ENCODE results near the gene KBTBD8. TPM values are rescaled to one million over a fixed set of nuclear protein-coding genes. Genes with fewer than 3 reads are reported as not detected.

KBTBD8 gene
- total RNA-seq, 1 donor from 2014 or later: 1.9 TPM

DNA sequence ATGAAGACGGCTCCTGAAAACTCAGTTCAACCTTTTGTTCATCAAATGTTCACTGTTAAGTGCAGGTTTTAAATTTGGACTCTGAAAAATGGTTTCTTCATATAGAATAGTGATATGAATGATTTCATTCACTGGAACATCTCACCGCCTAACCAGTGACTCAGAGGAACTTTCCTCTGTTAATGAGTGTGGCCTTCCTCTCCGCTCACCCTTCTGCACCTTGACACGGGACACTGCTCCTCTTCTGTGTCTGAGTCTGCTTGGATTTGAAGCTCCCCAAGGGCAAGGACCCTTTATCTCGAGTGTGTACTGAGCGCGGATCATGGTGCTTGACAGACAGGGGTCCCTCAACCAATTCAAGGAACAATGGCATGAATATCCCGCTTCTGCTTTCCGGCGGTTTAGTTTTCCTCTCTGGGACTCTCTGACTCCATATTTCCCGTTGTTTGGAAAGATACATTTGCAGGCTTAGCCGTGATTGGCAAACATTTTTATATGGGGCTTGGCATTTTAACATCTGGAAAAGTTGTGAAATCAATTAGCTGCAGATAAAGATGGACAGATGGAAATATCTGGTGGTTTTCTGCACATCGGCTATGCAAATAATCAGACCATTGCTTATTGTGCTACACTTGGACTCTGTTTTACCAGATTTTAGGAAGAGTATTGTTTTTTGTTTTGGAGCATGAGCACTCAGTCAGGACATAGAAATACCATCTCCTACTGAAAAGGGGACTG, 20.9 kb downstream of the KBTBD8 start:
- H3K9me3 Mint-ChIP-seq (ENCODE audit: low read depth): no peaks in the 10 kb centered on the region
- no peak overlapping the region for H3K4me3 Mint-ChIP-seq (ENCODE audit: unreplicated experiment)
- peaks cover 12% of the 10 kb centered on the region for H3K27me3 Mint-ChIP-seq (ENCODE audit: low read depth)
- H3K4me1 Mint-ChIP-seq (ENCODE audit: low read depth): peaks cover 6% of the 10 kb centered on the region
- TF ChIP-seq, protein P1, sequence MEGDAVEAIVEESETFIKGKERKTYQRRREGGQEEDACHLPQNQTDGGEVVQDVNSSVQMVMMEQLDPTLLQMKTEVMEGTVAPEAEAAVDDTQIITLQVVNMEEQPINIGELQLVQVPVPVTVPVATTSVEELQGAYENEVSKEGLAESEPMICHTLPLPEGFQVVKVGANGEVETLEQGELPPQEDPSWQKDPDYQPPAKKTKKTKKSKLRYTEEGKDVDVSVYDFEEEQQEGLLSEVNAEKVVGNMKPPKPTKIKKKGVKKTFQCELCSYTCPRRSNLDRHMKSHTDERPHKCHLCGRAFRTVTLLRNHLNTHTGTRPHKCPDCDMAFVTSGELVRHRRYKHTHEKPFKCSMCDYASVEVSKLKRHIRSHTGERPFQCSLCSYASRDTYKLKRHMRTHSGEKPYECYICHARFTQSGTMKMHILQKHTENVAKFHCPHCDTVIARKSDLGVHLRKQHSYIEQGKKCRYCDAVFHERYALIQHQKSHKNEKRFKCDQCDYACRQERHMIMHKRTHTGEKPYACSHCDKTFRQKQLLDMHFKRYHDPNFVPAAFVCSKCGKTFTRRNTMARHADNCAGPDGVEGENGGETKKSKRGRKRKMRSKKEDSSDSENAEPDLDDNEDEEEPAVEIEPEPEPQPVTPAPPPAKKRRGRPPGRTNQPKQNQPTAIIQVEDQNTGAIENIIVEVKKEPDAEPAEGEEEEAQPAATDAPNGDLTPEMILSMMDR (IDR thresholded peaks at IDR 0.05): no peak
- no peak overlapping the region for H3K27ac Mint-ChIP-seq (ENCODE audit: unreplicated experiment)
- no peaks in the 10 kb centered on the region for H3K36me3 Mint-ChIP-seq (ENCODE audit: low read depth)
- DNase-seq (ENCODE audit: low spot score): no peak

DNA sequence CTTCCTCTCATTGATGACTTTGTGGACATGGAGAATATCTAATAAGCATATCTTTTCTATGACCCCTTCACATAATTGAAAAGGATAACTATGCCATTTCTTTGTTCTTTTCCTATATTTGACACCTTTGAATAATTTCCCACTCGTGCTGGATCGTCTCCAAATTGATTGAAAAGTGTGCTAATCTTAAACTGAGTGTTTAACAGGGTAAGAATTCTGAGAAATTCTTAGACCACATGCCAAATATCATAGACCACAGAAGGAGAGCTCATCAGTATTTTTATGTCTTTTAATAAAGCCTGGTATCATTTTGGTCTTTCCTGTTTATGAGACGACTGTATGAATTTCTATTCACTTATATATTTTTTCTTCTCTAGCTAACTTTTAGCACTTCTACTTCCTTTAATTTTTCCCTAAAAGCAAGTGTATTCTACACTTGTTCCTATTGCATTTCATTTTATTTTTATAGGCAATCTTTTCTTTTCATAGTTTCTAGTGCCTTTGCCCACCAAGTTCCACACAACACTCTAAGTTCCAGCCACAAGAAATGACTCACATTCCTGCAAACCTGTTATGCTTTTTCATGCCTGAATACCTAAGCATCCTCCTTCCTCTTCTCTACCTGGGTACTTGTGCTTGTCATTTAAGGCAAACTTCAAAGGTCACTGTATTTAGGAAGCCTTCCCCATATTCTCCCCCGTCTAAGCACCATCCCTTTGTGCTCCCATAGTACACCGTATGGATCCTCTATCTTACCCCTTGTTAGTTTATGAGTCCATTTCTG, 30.1 kb downstream of the KBTBD8 start:
- Mint-ChIP-seq H3K27ac (ENCODE audit: unreplicated experiment) (no peak overlapping the region), H3K27me3 (ENCODE audit: low read depth) (peaks cover 13% of the 10 kb centered on the region), H3K36me3 (ENCODE audit: low read depth) (no peaks in the 10 kb centered on the region), H3K4me3 (ENCODE audit: unreplicated experiment) (no peak overlapping the region), H3K9me3 (ENCODE audit: low read depth) (no peaks in the 10 kb centered on the region), H3K4me1 (ENCODE audit: low read depth) (no peaks in the 10 kb centered on the region)
- TF ChIP-seq, protein P1 (IDR thresholded peaks at IDR 0.05): no peak
- no peak for DNase-seq (ENCODE audit: low spot score)

DNA sequence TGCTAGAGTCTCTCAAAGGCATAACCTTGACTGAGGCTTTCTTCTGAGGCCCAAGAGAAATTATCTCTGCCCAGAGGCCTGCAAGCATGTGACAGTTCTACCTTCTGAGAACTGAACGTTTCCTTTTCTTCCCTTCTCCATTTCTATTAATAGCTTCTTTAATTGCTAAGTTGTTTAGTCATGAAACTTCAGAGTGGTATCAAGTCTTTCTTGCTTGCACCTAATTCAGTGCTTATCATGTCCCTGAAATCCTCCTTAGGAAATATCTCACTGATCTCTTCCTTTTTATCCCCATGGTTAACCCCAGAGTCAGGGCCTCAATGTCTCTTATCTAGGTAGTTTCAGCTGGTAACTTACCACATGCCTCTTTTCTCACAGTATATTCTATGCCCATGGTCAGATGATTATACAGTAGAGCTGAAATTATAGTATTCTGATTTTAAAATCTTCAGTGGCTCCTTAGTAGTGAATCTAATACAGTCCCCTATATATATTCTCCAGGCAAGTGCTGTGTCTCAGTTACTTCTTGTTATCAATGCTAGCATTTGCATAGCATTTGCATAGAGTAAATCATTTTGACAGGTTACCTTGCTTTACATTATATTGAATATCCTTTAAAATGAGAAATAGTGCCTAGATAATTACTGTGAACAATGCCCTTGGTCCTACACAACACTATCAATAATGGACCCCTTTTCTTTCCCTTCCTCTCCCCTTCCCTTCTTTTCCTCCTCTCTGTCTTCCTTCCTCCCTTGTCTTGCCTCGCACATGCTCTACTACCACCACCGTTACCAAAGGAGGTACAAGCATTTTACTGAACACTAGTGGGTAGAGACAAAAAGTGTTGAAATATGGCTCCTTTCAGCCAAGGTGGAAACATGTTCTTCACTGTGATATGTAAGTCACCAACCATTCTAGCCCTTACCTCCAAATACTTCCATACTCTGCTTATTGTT, 33.0 kb downstream of the KBTBD8 start:
- no peak for DNase-seq (ENCODE audit: low spot score)
- Mint-ChIP-seq H3K36me3 (ENCODE audit: low read depth) (no peaks in the 10 kb centered on the region), H3K27me3 (ENCODE audit: low read depth) (peaks cover 11% of the 10 kb centered on the region), H3K4me1 (ENCODE audit: low read depth) (no peaks in the 10 kb centered on the region), H3K9me3 (ENCODE audit: low read depth) (no peaks in the 10 kb centered on the region), H3K27ac (ENCODE audit: unreplicated experiment) (no peak overlapping the region), H3K4me3 (ENCODE audit: unreplicated experiment) (no peak overlapping the region)
- TF ChIP-seq, protein P1 (IDR thresholded peaks at IDR 0.05): no peak

DNA sequence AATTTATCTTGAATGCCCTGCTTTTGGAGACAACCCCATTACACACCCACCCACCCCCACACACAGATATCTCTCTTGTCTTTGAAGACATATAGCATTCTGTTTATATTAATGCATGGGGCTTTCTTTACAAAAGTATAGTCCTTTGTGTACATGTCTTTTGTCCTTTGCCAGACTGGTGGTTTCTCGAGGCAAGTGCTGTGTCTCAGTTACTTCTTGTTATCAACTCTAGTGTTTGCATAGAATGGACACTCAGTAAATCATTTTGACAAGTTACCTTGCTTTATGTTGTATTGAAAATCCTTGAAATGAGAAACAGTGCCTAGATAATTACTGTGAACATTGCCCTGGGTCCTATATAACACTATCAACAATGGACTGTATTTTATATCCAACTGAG, 33.9 kb downstream of the KBTBD8 start:
- no peak for DNase-seq (ENCODE audit: low spot score)
- Mint-ChIP-seq H3K27me3 (ENCODE audit: low read depth) (peaks cover 11% of the 10 kb centered on the region), H3K4me3 (ENCODE audit: unreplicated experiment) (no peak overlapping the region), H3K4me1 (ENCODE audit: low read depth) (no peaks in the 10 kb centered on the region), H3K27ac (ENCODE audit: unreplicated experiment) (no peak overlapping the region), H3K36me3 (ENCODE audit: low read depth) (no peaks in the 10 kb centered on the region), H3K9me3 (ENCODE audit: low read depth) (no peaks in the 10 kb centered on the region)
- TF ChIP-seq, protein P1 (IDR thresholded peaks at IDR 0.05): no peak

DNA sequence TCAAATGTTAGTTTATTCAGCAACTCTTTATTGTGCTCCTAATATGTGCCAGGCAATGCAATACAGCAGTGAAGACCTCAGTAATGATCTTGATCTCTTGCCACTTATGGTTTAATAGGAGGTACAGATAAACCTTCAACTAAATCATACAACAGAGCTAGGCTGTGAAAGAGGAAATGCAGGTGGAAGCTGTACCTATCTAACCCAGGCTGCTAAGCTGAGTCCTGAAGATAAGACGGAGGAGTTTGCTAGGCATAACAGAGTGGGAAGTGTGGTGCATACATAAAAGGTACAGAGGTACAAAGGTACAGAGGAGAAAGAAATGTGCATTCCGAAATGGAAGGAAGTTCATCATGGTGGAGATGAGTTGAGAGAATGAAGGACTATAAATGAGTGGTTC, 35.0 kb downstream of the KBTBD8 start:
- H3K4me3 Mint-ChIP-seq (ENCODE audit: unreplicated experiment): no peak overlapping the region
- H3K36me3 Mint-ChIP-seq (ENCODE audit: low read depth): no peaks in the 10 kb centered on the region
- no peaks in the 10 kb centered on the region for H3K4me1 Mint-ChIP-seq (ENCODE audit: low read depth)
- H3K27me3 Mint-ChIP-seq (ENCODE audit: low read depth): peaks cover 8% of the 10 kb centered on the region
- DNase-seq (ENCODE audit: low spot score): no peak
- TF ChIP-seq, protein P1 (IDR thresholded peaks at IDR 0.05): no peak
- H3K9me3 Mint-ChIP-seq (ENCODE audit: low read depth): no peaks in the 10 kb centered on the region
- H3K27ac Mint-ChIP-seq (ENCODE audit: unreplicated experiment): no peak overlapping the region

Data from chondrocyte (in vitro differentiated cells).